Cardiac fibroblast (primary cell): Measurements from ENCODE around the gene ZBTB20.

ENCODE experiments used
- DNase-seq, 2 donors: peaks; one replicate each; pipeline versions ENCODE4 v3.0.0 to v3.0.0-alpha.2; 2010; ENCODE audit warnings: low read depth in 2 of 2
- H3K4me3 ChIP-seq, 2 donors: replicated peaks in 1 of 2; 1 replicate in 1 of 2; 2 replicates in 1 of 2; pipeline ENCODE4 v1.5.1; 2011; ENCODE audit warnings: low read depth in 2 of 2, low read length in 2 of 2, mild to moderate bottlenecking in 2 of 2, moderate library complexity in 1 of 2
- TF ChIP-seq, protein P1 (sequence below): IDR thresholded peaks from one replicate; pipeline ENCODE4 v1.5.1; 2011; ENCODE audit warnings: low read depth, mild to moderate bottlenecking, low read length, inconsistent platforms

Gene ZBTB20

DNA sequence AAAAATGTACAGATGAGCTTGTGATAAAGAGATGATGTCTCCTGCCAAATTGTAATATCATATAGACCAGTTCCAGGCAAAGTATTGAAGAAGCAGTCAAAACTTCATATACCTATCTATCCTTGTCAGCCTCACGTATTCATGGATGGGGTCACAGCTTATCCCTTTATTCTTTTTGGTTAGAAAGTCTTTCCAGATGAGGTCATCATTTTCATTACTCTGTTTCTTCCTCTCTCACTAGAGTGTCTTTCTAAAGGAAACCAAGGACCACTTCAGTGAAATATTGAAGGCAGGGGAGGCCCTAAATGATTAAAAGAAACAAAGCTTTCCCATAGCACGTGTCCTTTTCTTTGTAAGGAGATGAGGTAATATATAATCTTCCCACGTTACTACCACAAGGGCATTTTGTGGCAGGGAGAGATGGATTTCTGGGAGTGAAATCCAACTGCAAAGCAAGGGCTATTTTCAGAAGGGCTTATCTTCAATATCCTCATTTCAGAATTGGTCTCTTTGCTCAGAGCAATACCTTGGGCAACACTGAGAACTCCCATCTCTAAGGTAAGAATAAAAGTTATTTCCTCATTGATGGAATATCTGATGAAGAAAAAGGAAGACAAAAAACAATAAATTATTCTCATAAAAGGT lies 593.0 kb downstream of the ZBTB20 start:
- TF ChIP-seq, protein P1, sequence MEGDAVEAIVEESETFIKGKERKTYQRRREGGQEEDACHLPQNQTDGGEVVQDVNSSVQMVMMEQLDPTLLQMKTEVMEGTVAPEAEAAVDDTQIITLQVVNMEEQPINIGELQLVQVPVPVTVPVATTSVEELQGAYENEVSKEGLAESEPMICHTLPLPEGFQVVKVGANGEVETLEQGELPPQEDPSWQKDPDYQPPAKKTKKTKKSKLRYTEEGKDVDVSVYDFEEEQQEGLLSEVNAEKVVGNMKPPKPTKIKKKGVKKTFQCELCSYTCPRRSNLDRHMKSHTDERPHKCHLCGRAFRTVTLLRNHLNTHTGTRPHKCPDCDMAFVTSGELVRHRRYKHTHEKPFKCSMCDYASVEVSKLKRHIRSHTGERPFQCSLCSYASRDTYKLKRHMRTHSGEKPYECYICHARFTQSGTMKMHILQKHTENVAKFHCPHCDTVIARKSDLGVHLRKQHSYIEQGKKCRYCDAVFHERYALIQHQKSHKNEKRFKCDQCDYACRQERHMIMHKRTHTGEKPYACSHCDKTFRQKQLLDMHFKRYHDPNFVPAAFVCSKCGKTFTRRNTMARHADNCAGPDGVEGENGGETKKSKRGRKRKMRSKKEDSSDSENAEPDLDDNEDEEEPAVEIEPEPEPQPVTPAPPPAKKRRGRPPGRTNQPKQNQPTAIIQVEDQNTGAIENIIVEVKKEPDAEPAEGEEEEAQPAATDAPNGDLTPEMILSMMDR = no peak
- DNase-seq = no peak
- no peak overlapping the region for H3K4me3 ChIP-seq

DNA sequence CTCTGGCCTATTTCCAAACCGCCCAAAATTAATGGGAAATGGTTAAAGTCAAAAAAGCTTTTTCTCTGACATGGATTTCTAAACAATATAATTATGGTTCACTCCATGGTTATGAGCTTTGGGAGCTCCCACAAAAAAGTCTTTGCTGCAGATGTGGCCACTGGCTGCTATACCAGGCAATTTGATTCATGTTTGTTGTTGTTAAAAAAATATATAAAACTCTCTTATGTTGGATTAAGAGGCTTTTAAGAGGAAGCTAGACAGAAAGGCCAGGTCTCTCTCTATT lies 594.6 kb downstream of the ZBTB20 start:
- no peak overlapping the region for H3K4me3 ChIP-seq
- DNase-seq = no peak
- TF ChIP-seq, protein P1 = no peak

DNA sequence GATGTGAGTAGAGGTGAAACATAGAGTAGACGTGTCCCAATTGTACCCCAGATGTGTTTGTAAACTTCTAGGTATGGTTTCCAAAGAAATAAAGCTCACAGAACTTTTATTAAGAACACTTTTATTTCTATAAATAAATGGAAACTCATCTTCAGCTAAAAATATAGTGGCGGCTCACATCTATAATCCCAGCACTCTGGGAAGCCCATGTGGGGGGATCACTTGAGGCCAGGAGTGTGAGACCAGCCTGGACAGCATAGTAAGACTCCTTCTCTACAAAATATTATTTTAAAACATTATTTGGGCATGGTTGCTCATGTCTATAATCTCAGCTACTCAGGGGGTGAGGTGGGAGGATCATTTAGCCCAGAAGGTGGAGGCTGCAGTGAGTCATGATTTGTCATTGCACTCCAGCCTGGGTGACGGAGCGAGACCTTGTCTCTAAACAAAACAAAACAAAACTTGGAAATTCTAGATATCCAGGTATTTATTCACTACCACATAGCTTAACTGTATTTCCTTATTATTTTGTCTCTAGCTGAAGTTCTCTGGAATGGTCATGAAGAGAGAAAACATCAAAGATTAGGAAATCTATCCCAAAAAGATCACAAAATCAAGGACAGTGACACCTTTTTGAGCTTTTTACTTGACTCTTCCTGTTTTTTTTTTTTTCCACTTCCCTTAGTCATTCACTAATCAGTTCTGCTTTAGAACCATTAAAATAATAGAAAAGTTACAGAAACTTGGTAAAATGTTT lies 595.1 kb downstream of the ZBTB20 start:
- TF ChIP-seq, protein P1 = no peak
- peak; percentile 49 to 88 for DNase-seq

DNA sequence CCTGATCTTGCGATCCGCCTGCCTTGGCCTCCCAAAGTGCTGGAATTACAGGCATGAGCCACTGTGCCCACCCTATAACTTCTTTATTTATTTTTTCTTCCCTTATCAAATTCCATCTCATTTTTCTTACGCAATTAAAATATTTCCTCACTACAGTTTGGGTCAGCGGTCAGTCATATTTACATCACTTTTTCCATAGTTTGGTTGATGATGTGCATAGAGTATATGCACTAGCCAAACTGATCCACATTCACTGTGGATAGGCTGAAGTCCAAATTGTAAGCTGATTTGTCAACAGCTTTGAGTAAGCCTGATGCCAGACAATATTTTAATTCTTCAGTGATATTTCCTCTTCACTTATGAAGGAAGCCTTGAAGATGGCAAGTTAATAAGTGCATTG lies 596.9 kb downstream of the ZBTB20 start:
- no peak overlapping the region for H3K4me3 ChIP-seq

More for the DNA sequence above, 595.1 kb downstream of the ZBTB20 start:
- H3K4me3 ChIP-seq = no peak overlapping the region

DNA sequence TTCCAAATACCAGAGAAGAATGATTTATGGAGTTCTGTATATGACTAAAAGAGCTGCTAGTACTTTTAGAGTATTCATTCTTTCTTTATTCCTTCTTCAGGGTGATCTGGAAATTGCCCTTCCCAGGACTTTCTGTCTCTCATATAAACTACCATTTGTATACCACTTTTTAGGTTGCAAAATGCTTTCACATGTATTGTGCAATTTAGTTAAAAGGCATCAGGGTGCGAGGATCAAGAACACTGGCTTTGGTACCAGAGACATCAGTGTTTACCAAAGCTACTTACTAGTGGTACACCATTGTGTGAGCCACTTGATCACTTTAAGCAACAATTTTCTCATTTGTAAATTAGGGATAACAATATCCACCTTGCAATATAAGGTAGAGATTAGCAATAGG lies 601.9 kb downstream of the ZBTB20 start:
- DNase-seq = no peak
- no peak overlapping the region for H3K4me3 ChIP-seq
- TF ChIP-seq, protein P1 = no peak

More for the DNA sequence above, 596.9 kb downstream of the ZBTB20 start:
- TF ChIP-seq, protein P1 = no peak
- peak; percentile 75 to 80 for DNase-seq

DNA sequence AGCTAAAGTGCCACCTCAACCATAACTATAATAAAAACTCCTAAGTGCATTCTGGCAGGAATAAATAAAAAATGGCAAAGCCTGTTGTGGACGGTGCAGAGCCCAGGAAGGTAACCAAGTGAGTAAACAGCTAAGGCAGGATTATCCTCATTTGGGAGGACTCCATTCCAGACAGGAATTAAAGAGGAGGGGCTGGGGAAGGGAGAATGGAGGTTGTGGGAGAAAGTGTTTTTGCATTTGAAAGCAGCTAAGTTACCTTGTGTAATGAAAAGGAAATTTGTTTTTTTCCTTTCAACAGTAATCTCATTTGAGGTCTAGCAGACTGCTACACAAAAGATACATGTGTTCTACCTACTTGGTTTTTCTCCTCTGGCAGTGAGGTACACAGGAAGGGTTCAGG lies 604.7 kb downstream of the ZBTB20 start:
- no peak for DNase-seq

More for the DNA sequence above, 604.7 kb downstream of the ZBTB20 start:
- H3K4me3 ChIP-seq = no peak overlapping the region
- TF ChIP-seq, protein P1 = no peak
